ENCODE results near the gene SLC38A10. TPM values are rescaled to one million over a fixed set of nuclear protein-coding genes. Genes with fewer than 3 reads are reported as not detected.

SLC38A10 gene
- total and polyA plus RNA-seq, 2 of the 4 experiments (the other 2 are of a cell fraction) = 12.7 to 46.7 TPM

DNA sequence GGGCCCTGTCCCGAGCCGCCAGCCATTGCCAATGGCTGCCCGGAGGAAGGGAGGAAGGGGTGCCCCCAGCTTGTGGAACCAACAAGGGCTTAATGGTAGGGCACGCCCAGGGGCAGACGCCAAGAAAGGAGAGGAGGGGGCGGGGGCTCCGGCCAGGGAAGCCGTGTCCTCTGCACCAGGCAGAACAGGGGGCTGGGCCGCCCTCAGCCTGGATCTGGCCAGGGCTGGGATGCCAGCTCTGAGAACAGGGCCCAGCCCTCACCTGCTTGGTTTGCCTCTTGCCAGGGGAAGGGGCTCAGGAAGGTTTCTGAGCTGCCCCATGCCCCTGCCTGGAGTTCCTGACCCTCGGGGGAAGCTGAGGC lies 35.8 kb upstream of the SLC38A10 start:
- Histone ChIP-seq H4K5ac (ENCODE audit: low read depth, low read length) (no peak overlapping the region), H4K91ac (ENCODE audit: insufficient read depth, low read depth, low read length) (no peak overlapping the region), H3K27ac (ENCODE audit: insufficient read depth, low read length) (no peak overlapping the region), H3K9me1 (ENCODE audit: insufficient read depth, low read length) (peaks cover 3% of the 10 kb centered on the region; the same call in 1 of the 2 replicates), H3K18ac (ENCODE audit: low read depth, low read length) (no peak overlapping the region), H3K36me3 (ENCODE audit: control insufficient read depth, insufficient read depth, low read length) (no peaks in the 10 kb centered on the region), H2AK9ac (replicated peaks; ENCODE audit: low read depth, low read length, poor library complexity) (no peak overlapping the region), H3K23ac (ENCODE audit: low read depth, low read length) (no peak overlapping the region), H3K4ac (ENCODE audit: low read depth, low read length) (no peak overlapping the region), H2BK20ac (ENCODE audit: low read depth, low read length) (no peak overlapping the region), H3K14ac (replicated peaks; ENCODE audit: low read depth, low read length) (no peak overlapping the region), H4K8ac (ENCODE audit: low read depth in 2 of 2, low read length in 2 of 2) (no peak overlapping the region), H3K4me2 (ENCODE audit: low read depth, low read length) (no peak overlapping the region), H2AFZ (replicated peaks; ENCODE audit: low read length, poor library complexity) (no peak overlapping the region), H4K20me1 (ENCODE audit: insufficient read depth, low read length) (peaks cover 7% of the 10 kb centered on the region; the same call in 1 of the 2 replicates), H3K9ac (ENCODE audit: low read depth, low read length) (no peak overlapping the region), H3K79me1 (ENCODE audit: low read depth in 1 of 2, low read length in 2 of 2) (no peaks in the 10 kb centered on the region), H3K27me3 (ENCODE audit: control insufficient read depth, insufficient read depth, low read length) (peaks cover 40% of the 10 kb centered on the region), H3K9me3 (ENCODE audit: control insufficient read depth, insufficient read depth, low read length) (no peaks in the 10 kb centered on the region), H3K4me3 (ENCODE audit: insufficient read depth, low read depth, low read length) (no peak overlapping the region), H2BK15ac (ENCODE audit: low read depth, low read length) (no peak overlapping the region), H2BK120ac (ENCODE audit: low read depth, low read length) (no peak overlapping the region), H3K4me1 (ENCODE audit: control insufficient read depth, insufficient read depth, low read length) (peaks cover 18% of the 10 kb centered on the region), H3K56ac (ENCODE audit: extremely low read depth, insufficient read depth, low read length) (no peak overlapping the region), H2AK5ac (ENCODE audit: low read depth, low read length) (no peak overlapping the region), H2BK5ac (ENCODE audit: low read depth, low read length, poor library complexity, severe bottlenecking) (no peak overlapping the region)
- dilution Hi-C loops (cut with HindIII; ENCODE audit: low sequenced_read_pairs, unreplicated experiment) = no loop called here
- WGBS, 2 experiments (ENCODE audit: extremely low coverage in 2 of 2, insufficient read length in 1 of 2) = 94% methylated on average over 3 of the region's 10 CpGs; no CpG with 5 or more reads in 1 of the 2 experiments
- TF ChIP-seq RFX5 (IDR thresholded peaks at IDR 0.05; ENCODE audit: low read depth, low read length) (no peak), MAFK (IDR thresholded peaks at IDR 0.05; ENCODE audit: low read depth, low read length) (no peak), RAD21 (IDR thresholded peaks at IDR 0.05; ENCODE audit: low read length) (no peak), RCOR1 (IDR thresholded peaks at IDR 0.05; ENCODE audit: insufficient replicate concordance, low read length) (no peak), ELK1 (IDR thresholded peaks at IDR 0.05; ENCODE audit: borderline replicate concordance, low read depth, low read length) (no peak), SMC3 (IDR thresholded peaks at IDR 0.05; ENCODE audit: low read depth, low read length) (no peak), USF2 (IDR thresholded peaks at IDR 0.05; ENCODE audit: low read depth, low read length) (no peak), MXI1 (IDR thresholded peaks at IDR 0.05; ENCODE audit: borderline replicate concordance, low read depth, low read length) (no peak), BHLHE40 (IDR thresholded peaks at IDR 0.05; ENCODE audit: low read depth, low read length) (no peak)
- TF ChIP-seq, protein P1, sequence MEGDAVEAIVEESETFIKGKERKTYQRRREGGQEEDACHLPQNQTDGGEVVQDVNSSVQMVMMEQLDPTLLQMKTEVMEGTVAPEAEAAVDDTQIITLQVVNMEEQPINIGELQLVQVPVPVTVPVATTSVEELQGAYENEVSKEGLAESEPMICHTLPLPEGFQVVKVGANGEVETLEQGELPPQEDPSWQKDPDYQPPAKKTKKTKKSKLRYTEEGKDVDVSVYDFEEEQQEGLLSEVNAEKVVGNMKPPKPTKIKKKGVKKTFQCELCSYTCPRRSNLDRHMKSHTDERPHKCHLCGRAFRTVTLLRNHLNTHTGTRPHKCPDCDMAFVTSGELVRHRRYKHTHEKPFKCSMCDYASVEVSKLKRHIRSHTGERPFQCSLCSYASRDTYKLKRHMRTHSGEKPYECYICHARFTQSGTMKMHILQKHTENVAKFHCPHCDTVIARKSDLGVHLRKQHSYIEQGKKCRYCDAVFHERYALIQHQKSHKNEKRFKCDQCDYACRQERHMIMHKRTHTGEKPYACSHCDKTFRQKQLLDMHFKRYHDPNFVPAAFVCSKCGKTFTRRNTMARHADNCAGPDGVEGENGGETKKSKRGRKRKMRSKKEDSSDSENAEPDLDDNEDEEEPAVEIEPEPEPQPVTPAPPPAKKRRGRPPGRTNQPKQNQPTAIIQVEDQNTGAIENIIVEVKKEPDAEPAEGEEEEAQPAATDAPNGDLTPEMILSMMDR (conservative IDR thresholded peaks at IDR 0.05; ENCODE audit: low read depth, low read length) = no peak
- POLR2A ChIA-PET (ENCODE audit: unreplicated experiment) = no interaction called here
- intact Hi-C loops (cut with micrococcal nuclease) = no loop called here
- in situ Hi-C loops (cut with MboI; ENCODE audit: low sequenced_read_pairs) = no loop called here
- no TSS peak for BruUV-seq (replicated peaks)
- CTCF ChIA-PET = no interaction called here
- DNase-seq = no peak
- no peak for ATAC-seq (ENCODE audit: low read depth)

Measured in IMR-90 (cell line).